Colon (tissue), 2 donors: Measurements from ENCODE around the gene OGFOD3.
"Not testable (repeated sequence)": the region's sequence is repeated elsewhere in the genome, so short reads cannot be mapped to it uniquely, and the experiment has no call there.

ENCODE experiments used
- FAIRE-seq: peaks from 2 replicates; lab custom pipeline; 2012; peaks lifted over from hg19 to GRCh38; lab: Jason Lieb, UNC
- donor health status: control.
- donor health status: control.

OGFOD3 gene

DNA sequence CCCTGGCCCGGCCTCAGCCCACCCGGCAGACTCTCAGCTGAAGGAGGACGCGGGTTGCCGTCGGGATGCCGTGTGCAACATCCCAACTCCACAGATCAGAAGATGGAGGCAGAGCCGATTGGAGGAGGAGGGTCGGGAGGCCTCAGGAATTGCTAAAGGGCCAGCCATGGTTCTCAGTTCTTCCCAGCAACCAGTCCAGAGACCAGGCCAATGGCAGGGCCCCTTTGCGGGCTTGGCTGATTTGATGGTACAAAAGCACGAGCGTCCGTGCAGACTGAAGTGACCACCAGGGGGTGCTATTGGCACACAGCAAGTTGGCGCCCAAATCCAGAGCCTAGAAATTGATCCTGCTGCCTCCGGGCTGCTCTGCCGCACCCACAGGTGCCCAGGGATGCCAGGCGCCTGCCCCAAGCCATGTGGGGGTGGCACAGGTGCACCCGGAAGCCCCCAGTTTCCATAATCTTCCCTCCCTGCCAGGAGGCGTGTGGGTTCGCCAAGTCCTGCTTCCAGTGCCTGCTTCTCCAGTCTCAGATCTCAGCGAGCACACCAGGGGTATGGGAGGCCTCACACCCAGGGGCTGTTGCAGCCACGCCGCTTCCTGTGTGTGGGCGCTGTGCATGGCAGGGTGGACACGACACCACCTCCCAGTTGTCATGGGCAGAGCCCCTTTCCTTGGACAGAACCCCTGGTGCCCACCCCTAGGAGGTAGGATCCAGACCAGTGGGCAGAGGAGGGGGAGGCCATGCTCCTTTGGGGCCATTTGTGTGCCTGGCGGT is 66.5 kb downstream of the OGFOD3 start:
- no peak for FAIRE-seq

GRCh38 chr17:82351254-82351712 is 67.1 kb downstream of the OGFOD3 start:
- FAIRE-seq, result no peak

- FAIRE-seq, result no peak
Observed at GRCh38 chr17:82350182-82351030, 68.0 kb downstream of the OGFOD3 start.

GRCh38 chr17:82349287-82349701 is 69.1 kb downstream of the OGFOD3 start:
- no peak for FAIRE-seq

GRCh38 chr17:82348866-82349265 is 69.5 kb downstream of the OGFOD3 start:
- FAIRE-seq, result no peak

- no peak for FAIRE-seq
Observed at GRCh38 chr17:82348434-82348833, 70.0 kb downstream of the OGFOD3 start.

DNA sequence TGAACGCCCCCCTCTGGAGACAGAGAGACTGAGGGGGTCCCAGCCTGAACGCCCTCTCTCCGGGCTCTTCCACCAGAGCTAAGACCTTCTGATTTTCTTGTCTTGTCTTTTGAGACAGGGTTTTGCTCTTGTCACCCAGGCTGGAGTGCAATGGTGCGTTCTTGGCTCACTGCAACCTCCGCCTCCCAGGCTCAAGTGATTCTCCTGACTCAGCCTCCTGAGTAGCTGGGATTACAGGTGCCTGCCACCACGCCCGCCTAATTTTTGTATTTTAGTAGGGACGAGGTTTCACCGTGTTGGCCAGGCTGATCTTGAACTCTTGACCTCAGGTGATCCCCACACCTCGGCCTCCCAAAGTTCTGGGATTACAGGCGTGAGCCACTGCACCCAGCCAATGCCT is 70.4 kb downstream of the OGFOD3 start:
- FAIRE-seq, result not testable (repeated sequence)

- no peak for FAIRE-seq
Observed at GRCh38 chr17:82346342-82347300, 71.8 kb downstream of the OGFOD3 start.

DNA sequence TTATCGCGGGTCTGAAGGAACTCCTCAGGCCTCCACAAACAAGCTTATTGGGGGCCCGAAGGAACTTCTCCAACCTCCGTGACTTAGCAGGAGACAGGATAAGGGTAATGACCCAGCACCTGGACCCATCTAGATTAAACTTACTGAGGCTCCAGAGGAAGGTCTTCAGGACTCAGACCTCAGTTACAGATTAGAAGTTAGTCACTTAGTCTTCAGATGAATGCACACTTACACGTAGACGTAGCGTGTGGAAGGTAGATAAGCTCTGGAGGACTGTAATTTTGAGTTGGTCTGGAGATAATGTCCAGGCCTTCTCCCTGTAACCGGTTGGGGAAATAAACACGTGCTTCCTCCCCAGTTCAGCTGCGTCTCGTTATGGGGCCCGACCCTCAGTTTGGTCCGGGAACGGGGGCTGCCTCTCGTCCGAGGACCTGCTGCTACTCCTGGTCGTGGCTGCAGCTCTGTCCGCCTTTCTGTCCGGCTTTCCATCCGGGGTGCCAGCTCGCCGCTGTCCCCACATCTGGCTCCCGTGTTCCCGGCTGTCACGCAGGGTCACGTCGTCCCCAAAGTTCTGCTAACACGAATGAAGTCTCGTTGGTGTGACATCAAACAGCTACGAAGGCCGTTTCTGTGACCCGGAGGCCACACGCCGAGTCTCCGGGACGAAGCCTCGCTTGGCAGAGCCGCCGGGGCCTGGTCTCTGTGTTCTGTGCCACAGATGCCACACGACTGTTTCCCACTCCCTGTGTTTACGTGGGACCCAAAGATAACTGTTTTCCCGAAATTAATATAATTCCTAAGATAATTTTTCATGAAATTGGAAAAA is 73.0 kb downstream of the OGFOD3 start:
- no peak for FAIRE-seq

- FAIRE-seq, result no peak
Observed at GRCh38 chr17:82344175-82344907, 74.0 kb downstream of the OGFOD3 start.

GRCh38 chr17:82343560-82343959 is 74.8 kb downstream of the OGFOD3 start:
- FAIRE-seq, result no peak

DNA sequence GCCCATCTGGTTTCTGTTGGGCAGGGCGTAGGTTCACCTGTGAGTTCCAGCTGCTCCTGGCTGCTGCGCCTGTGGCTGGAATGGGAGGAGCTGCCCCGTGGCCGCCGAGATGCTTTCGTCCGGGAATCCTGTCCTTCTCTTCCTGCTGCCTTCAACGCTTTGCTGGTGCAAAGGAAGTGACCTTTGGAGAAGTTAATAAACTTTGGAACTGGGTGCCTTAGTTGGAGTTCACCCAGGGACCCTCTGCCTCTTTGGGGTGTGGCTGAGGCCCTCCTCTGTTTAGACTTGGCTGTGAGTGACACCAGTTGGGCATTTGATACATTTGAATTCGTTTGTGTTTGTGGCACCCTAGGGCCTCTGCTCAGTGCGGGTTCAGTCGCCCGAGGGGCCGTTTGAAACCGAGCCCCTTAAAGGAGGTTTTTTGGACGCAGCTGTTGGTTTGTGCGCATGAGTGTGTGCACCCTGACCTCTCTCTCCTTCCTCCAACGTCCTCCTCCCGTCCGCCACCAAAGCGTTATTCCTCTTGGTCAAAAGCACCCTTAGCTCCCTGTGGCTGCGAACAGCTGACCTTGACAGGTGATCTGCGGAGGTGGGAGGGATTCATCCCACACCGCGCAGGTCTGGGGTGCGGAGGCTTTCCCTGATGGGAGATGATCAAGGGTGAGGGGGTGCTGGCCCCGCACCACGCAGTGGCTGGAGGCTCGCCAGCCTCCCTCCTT is 75.9 kb downstream of the OGFOD3 start:
- no peak for FAIRE-seq

DNA sequence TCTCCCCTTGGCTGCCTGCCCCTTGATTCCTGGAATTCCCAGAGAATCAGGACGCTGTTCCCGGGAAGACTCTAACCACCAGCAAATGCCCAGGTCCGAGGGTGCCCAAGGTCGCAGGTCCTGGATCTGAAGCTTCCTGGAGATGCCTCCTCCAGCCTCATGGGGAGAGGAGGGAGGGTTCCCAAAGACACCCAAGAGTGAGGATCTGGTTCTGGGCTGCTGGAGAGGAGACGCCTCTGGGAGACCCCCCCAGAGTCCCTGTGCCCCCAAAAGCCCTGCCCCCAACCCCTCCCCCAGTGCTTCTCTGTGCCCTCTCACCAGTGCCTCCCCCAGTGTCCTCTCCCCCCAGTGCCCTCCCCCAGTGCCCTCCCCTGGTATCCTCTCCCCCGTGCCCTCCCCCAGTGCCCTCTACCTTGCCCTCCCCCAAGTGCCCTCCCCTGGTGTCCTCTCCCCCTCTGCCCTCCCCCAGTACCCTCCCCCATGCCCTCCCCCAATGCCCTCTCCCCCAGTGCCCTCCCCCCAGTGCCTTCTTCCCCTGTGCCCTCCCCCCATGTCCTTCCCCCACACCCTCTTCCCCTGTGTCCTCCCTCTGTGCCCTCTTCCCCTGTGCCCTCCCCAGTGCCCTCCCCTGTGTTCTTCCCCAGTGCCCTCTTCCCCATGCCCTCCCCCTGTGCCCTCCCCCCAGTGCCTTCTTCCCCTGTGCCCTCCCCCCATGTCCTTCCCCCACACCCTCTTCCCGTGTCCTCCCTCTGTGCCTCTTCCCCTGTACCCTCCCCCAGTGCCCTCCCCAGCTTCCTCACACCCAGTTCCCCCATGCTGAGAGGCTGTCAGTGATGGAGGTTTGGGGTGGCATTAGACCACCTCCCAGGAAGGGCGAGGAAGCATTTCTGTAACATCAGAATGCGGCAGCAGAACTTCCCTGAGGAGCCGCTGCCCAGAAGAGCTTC is 78.5 kb downstream of the OGFOD3 start:
- FAIRE-seq, result no peak
